HK-2 (cell line): ENCODE data around the gene ZNF784.

Experiments used
- DNase-seq: peaks from one replicate; pipeline ENCODE4 v3.0.0-alpha.2; 2018; ENCODE audit not compliant: unreplicated experiment

ZNF784 gene

GRCh38 chr19:55643003-55643886 lies 18.9 kb upstream of the ZNF784 start, which contains the start of gene ZNF581:
TSS of gene ZNF581 (plus strand) at chr19:55643649. CDS start at chr19:55644572, 923 bp downstream.
- DNase-seq, result peak; percentile 87

- peak; percentile 47 for DNase-seq
Observed at GRCh38 chr19:55642153-55643002, 18.0 kb upstream of the ZNF784 start.

DNA sequence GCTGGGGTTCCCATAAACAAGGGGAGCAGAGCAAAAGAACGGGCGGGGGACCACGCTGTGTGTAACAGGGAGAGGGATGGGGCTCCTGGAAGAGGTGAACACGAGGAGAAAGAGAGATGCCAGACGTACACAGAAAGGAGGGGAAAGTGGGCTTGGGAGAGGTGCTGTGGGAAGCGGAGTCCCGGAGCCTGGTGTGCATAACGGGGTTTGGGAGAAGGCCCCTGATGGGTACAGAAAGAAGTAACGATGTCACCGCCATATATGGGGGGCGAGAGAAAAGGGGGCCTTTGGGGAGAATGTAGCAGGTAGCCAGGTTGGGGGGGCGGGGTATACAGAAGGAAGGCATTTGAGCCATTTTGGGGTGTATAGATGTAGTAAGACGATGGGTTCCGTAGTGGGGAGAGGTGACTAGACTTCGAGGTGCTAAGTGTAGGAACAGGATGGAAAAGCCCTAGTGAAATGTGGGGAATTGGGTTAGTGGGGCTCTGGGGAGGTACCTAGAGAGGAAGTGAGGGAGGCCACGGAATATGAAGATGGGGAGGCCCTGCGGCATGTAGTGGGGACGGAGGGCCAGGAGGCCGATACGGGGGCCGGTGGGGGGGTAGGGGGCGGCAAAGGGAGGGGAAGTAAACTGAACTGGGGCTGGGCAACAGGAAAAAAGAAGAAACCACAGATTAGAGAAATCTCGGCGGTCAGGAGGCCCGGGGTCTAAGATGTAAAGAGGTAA lies 17.2 kb upstream of the ZNF784 start:
- peak; percentile 35 for DNase-seq

GRCh38 chr19:55640577-55641425 lies 16.4 kb upstream of the ZNF784 start, which contains the start of gene ZNF580:
TSS of gene ZNF580 (plus strand) at chr19:55641002. CDS start at chr19:55642509, 1,507 bp downstream.
- peak; percentile 86 for DNase-seq

DNA sequence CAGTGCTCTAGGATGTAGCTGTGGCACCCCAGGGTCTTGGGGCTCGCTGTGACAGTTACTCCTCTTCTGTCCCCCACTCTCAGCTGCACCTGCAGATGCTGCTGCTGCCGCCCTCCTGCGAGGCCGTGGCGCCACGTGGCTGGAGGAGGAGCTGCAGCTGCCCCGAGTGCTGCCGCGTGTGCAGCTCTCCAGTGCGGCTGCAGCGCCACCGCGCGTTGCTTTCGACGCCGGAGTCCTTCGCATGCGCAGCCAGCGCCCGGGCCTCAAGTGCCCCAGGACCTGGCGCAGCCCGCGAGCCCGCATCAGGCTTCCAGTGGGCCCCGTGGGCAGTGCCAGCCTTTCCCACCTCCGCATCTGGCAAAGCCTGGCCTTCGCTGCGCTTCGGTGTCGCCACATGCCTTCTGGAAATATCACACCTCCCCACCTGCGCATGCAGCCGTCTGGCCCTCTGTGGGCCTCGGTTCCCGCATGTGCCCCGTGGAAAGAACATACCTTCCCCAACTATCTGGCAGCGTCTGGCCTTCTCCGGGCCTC lies 15.7 kb upstream of the ZNF784 start:
- peak; percentile 93 for DNase-seq

DNA sequence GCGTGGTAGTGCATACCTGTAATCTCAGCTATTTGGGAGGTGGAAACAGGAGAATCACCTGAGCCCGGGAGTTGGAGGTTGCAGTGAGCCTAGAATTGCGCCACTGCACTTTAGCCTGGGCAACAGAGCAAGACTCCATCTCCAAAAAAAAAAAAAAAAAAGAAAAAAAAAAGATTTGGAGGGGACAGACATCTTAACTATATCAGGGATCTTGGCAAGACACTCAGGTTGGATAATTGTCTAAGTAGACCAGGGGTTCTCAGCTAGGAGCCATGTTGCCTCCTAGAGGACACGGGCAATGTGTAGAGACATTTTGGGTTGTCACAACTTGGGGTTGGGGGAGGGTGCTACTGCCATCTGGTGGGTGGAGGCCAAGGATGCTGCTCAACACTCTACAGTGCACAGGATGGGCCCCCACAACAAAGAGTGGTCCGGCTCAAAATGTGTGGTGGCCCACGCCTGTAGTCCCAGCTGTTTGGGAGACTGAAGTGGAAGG lies 14.5 kb upstream of the ZNF784 start:
- DNase-seq, result peak; percentile 52

GRCh38 chr19:55637534-55637933 lies 13.2 kb upstream of the ZNF784 start:
- DNase-seq, result no peak

- no peak for DNase-seq
Observed at GRCh38 chr19:55636723-55637122, 12.4 kb upstream of the ZNF784 start.

- DNase-seq, result no peak
Observed at GRCh38 chr19:55635856-55636440, 11.6 kb upstream of the ZNF784 start.

DNA sequence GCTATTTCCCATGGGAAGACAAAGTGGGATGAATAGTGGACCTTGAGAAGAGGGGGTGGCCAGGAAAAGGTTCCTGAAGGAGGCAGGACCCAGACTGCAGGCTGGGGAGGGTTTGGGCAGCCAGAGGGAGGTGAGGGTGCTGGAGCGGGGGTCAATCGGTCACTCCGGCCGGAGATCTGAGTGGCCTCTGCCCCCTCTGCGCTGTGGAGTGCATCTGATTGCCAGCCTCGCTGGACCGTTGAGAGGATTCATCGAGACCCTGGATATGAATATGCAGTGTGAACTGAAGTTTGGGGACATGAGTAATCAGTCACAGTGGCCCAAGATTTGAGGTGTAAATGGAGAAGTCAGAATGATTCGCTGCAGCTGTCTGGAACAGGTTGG lies 11.0 kb upstream of the ZNF784 start:
- DNase-seq, result no peak

GRCh38 chr19:55633861-55634260 lies 9.5 kb upstream of the ZNF784 start:
- DNase-seq, result no peak

DNA sequence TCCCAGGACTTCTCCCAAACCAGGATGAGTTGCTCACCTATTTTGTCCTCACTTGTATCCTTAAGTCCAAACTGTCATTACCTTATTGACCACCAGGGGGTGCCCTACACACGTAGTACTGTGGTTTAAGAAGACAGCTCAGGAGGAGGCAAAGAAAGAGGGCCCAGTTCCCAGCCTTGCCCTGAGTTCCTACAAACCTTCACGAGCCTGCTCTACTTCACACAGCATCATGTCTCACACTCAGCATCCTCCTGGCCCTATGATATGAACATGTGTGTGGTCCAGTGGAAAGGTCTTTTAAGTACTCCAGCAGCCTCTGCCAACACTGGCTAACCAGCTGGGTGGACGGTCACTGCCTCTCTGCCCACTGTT lies 8.1 kb upstream of the ZNF784 start:
- DNase-seq, result peak; percentile 91

DNA sequence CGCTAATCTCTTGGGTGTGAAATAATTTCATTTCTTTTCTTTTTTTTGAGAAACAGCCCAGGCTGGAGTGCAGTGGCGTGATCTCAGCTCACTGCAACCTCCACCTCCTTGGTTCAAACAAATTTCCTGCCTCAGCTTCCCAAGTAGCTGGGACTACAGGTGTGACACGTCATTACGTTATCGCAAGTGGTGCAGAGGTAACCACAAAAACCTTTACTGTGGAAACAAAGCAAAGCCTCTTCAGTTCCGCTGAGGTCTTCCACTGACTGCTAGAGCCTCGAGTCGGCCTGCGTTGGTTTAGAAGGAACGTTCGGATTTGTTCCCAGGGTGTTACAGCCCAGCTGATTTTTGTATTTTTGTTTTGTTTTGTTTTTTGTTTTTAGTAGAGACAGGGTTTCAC lies 2.0 kb upstream of the ZNF784 start:
- DNase-seq, result no peak

DNA sequence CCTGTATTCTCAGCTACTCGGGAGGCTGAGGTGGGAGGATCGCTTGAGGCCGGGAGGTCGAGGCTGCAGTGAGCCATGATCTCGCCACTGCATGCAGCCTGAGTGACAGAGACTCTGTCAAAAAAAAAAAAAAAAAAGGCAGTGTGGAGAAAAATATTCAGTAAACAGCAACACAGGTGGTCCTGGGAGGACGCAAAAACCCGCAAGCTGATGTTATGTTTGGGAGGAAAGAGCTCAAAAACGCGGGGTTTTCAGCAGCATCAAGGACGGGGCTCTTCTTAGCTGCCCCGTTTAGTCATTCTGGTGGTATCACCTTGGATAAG lies 599 bp upstream of the ZNF784 start:
- DNase-seq, result no peak

- DNase-seq, result no peak
Observed at GRCh38 chr19:55623561-55623960, 805 bp downstream of the ZNF784 start.

DNA sequence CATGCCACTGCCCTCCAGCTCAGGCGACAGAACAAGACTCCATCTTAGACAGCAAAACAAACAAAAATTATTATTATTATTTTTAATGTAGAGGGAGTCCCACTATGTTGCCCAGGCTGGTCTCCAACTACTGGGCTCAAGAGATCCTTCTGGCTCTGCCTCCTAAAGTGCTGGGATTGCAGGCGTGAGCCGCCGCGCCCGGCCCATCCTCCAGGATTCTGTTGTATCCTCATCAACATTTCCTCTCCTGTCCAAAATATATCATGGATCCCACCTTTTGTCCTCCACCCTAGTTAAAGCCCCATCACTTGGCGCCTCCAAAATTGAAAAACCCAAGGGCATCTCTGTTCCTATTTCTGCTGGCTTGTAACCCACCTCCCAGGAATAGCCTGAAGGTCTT lies 1.2 kb downstream of the ZNF784 start:
- no peak for DNase-seq

DNA sequence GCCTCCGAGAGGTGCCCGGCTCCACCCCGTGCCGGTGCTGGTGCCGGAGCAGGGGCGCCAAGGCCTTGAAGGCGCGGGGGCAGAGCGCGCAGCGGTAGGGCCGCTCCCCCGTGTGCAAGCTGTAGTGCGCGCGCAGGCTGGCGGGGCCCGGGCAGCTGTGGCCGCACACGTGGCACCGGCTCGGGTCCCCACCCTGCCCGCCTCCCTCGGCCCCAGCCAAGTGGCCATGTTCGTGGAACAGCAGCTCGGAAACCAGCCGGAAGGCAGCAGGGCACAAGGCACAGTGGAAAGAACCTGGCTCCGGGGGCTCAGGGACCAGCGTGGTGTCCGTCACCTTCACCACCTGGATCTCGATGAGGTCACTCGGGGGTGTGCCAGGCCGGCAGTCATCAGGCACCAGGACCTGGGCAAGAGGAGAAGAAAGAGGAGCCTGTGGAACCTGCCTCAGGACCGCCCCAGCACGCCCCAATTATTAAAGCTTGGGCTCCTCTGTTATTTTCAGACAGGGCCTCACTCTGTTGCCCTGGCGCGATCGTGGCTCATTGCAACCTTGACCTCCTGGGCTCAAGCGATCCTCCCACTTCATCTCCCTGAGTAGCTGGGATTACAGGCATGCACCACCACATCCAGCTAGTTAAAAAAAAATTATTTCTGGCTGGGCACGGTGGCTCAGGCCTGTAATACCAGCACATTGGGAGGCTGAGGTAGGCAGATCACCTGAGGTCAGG lies 2.0 kb downstream of the ZNF784 start:
- DNase-seq, result no peak

DNA sequence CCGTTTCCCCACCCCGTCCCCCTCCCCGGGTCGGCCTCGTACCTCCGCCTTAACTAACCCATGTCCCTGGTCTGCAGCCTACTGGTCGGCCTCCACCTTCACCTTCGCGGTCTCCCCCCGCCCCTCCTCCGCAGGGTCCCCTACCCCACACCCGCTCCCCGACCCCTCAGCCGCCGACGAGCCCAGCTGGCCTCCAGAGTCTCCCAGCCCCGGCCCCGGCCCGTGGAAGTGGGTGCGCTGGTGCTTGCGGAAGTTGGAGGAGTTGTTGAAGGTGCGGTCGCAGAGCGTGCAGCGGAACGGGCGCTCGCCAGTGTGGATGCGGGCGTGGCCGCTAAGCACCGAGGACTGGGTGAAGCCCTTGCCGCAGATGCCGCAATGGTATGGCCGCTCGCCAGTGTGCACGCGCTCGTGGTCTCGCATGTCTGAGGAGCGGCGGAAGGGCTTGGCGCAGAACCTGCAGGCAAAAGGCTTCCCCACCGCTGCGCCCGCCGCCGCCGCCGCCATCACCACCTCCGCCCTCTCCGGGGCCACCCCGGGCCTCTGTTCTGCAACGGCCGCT lies 2.6 kb downstream of the ZNF784 start:
- DNase-seq, result no peak

DNA sequence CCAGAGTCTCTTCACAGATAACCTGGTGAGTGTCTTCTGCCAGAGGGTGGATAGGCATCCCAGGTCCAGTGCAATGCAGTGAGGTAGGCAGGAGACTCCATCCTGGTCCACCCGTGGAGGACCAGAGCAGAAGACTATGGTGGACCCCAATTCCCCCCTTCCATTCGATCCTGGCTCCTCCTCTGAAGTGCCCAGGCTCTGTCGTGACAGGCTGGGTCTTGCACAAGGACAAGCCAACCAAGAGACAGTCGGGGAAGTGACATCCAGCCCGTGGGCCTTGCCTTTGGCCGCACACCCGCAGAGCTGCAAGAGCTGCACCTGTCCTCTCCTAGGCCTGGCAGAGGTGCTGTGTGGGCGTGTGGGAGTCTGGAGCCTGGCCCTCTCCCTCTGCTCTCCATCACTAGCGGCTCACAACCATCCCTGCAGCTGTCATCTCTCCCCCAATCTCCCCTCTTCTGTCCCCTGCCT lies 3.1 kb downstream of the ZNF784 start:
- DNase-seq, result no peak
